ENCODE results near the gene TMEM30A.

Gene TMEM30A

DNA sequence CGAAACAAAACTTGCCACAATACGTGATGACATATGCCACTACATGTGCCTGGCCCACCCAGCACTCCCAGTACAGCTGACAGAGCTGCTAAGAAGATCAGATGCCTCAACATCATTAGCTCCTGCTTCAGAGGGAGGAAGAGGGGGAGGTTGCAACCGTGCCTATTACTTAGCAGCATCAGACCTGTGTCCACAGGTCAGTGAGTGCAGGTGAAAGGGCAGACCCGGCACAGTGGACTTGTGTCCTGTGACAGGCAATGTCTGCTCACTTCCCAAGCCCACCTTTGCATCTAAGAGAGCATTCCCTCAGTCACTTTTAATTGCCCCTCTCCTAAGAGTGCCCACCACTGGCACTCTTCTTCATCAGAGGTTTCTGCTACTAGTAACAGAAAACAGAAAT, 69.3 kb downstream of the TMEM30A start:
- DNase-seq (ENCODE audit: low spot score), result no peak

DNA sequence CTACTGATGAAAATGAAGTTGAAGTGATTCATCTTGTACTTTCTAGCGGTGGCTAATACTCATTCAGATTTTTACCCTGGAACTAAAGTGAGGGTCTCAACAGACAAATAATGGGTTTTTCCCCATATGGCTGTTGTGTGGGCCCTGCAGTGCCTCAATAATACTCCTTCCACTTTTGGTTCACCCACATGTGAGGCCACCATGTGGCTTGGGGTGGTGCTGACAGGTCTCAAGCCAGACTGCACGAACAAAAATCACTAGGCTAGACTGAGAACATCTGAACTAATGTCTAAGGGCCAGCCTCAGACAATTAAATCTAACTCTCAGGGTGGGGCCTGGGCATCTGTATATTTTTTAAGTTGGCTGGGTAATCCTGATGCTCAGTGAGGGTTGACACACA, 70.9 kb downstream of the TMEM30A start:
- DNase-seq (ENCODE audit: low spot score), result no peak

DNA sequence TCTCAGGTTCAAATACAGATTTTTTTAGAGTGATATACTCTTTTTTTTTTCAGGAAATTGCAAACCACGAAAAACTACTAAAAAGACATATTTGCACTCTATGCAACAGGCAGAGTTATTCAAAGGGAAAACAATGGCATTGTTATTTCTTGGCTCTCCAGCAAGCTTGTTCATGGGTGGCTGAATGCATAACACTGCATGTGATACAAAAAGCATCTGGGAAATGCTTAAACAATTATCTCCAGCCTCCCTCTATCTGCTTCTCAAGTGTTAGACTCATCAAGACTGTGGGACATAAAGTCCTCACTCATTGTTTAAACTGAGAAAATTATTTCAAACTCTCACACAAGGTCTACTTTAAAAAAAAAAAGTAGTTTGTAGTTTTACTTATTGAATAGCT, 71.5 kb downstream of the TMEM30A start:
- peak; percentile 62 for DNase-seq (ENCODE audit: low spot score)

DNA sequence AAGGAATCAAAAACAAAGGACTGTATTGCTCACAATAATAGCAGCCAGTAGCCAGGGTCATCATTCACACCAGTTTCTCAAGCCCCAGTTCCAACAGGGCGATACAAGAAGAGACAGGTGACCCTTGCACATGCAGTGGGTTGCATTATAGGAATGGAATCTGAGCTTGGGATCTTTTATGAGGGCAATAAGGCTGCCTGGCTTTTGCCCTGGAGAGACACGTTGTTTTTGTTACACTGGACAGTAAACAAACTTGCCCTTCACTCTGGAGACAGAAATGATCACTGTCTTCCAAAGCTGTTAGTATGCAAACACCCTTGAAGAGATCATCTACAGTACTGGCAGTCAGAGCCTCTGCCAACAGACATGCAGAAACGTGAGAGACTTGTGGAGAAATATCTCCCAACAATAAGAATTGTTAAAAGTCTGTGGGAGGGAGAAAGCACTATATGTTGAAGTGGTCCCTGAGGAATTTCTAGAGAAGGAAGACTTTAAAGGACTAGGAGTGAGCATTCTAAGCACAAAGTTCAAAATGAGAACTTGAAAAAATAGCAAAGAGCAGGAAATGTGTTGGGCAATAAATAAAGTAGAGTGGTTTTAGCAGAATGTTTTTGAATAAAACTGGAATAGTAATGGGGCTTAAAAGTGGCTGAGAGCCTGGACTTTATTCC, 72.5 kb downstream of the TMEM30A start:
- DNase-seq (ENCODE audit: low spot score), result no peak

DNA sequence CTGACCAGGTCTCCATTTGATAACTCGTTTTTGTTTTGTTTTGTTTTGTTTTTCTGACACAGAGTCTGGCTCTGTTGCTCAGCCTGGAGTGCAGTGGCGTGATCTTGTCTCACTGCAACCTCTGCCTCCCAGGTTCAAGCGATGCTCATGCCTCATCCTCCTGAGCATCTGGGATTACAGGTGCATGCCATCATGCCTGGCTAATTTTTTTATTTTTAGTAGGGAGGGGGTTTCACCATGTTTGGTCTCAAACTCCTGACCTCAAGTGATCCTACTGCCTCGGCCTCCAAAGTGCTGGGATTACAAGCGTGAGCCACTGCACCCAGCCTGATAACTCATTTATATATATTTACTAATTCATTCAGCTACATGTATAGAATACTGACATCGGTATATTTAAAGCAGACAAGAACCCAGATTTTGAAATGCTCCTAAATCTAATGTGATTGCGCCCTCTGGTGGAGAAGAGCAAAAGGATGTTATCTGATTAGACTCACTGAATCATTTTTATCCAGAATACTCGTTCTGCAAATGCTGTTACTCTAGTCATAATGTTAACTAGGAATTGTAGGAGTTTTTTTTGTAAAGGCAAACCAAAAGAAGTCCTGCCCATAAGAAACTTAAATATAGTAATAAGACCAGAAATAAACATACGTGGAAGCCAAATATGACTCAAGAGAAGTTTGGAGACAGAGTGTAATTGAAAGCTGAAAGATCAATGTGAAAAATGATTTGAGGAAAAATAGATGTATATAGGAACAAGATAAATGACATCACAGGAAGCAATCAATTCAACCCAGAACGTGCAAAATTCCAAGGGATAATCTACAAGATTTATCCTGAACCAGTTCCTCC, 73.5 kb downstream of the TMEM30A start:
- peak; percentile 70 for DNase-seq (ENCODE audit: low spot score)

DNA sequence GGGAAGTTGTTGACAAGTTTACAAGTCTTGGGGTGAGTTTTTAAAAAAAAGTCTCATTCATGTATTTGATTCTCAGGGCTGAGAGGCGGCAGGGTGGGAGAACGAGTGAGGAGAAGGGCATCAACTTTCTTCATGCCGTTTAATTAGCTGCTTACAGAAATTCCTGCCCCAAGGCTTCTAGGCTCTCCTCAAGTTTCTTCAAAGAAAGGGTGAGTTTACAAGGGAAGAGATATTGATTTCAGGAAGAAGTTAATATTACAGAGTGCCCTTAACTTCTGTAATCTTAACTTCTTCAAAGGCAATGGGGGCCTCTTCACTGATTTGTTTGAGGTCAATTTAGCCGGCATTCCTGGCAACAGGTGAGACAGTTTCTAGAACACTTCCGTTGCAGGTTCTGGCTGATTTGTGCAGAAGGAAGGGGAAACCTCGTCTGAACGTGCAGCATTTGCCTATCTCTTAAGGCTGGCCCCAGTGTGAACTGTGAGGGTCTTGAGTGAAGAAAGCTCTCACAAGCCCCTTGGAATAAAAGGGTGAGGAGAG, 75.3 kb downstream of the TMEM30A start:
- DNase-seq (ENCODE audit: low spot score), result no peak

DNA sequence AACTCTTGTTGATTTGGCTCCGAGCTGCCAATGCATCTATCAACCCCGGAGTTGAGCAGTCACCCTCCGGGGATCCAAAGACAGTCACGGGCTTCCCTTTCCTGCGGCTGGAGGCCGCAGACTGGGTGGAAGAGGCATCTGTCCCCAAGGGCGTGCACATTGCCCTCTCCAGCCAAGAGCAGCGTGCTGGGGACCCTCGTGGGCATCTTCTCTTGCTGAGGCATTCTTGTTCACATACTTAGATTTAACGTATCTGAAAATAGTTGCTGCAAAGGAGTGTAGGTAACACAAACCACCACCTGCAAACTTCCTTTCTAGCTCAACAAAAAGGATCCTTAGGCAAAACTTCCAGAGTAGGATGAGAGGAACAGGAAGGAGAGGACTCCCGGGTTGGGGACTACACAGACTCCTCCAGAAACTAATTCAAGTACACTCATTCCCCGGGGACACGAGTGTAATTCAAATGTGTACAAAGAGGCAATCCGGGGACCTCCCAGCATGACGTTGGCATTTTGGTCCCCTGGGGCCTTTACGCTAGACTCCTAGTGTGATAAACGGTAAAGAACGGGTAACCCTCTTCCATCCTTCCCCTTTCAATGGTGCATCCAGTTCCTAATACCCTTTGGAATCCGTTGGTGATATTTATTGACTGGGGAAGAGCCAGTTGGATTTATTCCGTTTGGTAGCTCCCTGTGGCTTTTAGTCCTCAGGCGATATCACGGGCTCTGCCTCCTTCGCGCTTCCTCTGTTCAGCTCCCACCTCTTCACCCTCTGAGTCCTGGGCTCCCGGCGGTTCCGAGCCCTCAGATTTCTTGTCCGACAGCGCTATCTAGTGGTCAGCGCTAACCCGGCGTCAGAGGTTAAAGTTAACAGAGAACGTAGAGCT, 76.1 kb downstream of the TMEM30A start:
- peak; percentile 79 for DNase-seq (ENCODE audit: low spot score)

DNA sequence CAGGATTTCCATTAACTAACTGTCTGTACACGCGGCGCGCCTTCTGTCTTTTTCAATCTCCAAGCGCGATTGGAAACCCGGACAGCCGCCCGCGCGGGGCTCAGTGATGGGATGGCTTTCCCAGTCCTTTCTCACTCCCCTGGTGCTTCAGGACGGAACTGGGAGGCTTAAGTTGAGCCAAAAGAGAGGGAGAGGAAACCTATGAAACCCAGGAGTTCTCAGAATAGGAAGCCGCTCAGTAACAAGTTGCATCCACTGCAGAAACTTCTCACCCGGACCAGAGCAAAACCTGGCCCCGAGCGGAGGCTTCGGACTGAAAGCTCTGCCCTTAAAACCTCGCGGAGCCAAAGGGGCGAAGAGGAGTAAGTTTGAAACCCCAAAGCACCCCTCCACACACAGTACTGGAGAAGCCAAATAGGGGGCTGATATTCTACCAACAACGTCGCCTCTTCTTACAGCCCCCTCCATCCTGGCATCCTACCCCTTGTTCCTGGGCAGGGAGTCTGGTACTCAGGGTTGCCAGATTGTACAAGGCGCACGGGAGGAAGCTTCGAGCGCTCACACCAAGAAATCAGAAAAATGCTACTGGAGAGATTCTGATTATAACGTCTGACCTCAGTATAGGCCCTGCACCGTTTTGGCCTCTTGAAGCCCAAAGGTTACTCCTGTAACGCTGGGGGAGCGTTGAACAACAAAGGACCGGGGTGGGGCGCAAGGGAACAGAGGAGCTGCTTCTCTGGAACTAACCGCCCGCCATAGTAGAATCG, 77.8 kb downstream of the TMEM30A start:
- DNase-seq (ENCODE audit: low spot score), result no peak

DNA sequence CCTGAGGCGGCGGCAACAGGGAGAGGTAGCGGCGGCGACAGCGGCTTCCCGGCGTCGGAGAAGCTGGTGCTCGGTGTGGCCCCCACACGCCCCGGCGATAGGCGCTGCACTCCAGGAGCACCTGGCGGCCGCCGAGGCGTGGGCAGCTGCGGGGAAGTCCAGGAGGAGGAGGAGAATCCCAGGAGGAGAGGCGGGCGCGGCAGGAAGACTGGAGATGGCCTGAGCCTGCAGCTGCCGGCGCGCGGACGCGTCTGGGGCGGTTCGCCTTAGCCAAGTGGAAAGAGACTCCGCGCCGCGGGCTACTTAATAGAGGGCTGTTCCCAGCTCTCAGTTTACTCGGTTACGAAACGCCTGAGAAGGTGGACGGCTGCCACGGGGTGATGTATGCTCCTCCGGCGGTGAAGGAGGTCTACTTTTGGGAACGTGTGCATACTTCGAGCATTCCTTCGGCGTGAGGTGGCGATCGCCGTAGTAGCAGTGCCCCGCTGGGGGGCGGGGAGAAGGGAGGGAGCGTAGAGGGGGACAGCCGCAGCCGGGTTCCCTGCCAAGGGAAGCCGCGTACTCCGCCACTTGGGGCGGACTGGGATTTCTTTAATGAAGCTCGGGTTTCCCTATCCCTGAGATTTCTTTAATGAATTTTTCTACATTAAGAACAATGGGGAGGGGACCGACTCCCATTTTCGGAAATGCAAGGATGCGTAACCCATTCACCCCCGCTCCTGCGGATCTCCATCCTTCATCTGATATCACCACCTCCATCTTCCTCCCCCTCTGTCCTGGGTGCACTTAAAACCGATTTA, 78.6 kb downstream of the TMEM30A start, which contains the start of gene COL12A1:
TSS of gene COL12A1 (minus strand) at position 278 of the 800 bp plus-strand sequence. CDS start 3,261 bp downstream, outside the sequence.
- no peak for DNase-seq (ENCODE audit: low spot score)

DNA sequence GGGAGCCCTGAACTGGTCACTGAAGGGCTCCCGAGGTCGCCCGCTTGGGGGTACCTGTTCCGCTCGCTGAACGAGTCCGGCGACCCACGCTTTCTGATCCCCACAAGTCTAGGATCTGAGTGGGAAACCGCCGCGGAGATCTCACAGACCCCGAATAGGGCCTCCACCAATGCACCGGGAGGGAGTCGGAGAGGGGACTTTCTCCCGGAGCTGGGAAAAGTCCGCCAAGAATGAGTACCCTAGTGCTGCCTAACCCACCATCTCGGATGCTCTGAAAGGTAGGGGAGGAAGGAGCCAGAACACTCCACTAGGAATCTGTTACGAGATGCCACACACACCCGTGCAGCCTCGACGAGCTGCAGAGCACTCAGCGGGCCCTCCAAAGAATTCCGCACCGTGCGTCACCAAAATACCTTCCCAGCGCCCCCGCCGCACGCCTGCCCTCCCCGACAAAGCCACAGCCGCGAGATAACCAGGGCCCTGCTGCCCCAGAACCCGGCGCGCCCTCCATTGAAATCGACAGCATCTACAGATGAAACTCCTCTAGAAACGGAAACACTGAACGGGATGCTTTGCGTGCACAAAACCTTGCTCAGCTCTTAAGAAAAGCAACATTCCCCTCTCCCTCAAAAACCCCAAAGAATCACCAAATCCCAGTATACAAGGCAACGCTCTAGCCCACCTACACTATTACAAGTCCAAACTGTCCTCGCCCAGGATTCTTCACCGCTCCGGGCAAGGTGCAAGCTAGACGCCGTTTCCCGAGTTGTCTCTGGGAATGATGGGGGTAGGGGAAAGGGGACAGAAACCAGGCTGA, 79.4 kb downstream of the TMEM30A start:
- DNase-seq (ENCODE audit: low spot score), result no peak

DNA sequence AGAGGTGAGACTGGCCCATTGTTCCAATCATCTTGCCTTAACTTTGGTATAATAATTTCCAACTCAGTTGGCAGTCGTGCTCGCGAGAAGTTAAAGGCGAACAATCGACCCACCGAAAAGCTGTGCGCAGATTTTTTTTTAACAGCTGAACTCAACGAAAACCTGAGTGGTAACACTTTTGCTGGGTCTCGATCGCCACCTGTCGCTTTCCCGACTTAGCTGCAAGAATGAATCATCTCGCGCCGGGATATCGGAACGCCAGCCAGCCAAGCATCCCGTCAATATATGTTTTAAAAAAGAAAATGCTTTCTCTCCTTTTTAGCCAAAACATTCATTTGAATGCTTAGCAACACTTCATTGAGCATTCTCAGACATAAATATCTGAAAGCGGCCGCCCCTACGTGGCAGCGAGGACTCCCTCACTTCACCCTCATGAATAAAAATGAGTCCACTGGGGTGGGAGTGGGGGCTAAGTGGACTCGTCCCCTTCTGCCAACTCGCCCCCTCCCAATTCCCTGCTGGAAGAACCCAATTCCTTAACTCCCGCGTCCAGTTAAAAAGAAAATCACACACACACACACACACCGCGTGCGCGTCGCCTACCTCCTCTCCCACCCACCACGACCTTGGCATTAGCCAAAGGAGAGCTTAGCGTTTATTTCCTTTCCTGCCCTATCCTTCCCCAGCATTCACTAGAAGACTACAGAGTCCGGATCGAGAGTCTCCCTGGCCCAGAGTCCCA, 80.2 kb downstream of the TMEM30A start:
- no peak for DNase-seq (ENCODE audit: low spot score)

DNA sequence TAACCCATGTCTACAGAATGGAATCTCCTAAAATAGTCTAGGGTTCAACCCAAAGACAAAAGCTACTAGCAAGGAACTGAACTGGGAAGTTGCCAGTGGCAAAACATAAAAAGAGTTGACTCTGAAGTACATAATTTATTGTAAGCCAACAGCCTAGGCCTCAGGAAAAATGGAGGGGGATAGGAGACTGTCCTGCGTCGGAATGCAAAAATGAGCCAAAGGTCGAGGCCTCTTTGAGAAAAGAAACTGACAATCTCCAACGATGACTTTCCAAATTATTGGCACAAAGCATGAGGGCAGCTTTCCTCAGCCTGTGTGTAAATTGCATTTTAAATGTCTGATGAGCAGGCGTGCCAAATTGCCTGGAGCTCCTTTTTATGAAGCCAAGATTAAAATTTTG, 80.9 kb downstream of the TMEM30A start:
- DNase-seq (ENCODE audit: low spot score), result no peak
